KOPT-K1 (cell line): ENCODE results near the gene ARRDC2.
A peak's percentile ranks its signal among the peaks of the same experiment; 100 is the strongest.
"Not testable (repeated sequence)": the region's sequence is repeated elsewhere in the genome, so short reads cannot be mapped to it uniquely, and the experiment has no call there.

Experiments
- H3K27ac ChIP-seq: fragments of 200-600 bp; sonication (generic); 2 replicates; pipeline ENCODE4 v1.5.1; 2016; ENCODE audit warnings: antibody characterized with exemption, mild to moderate bottlenecking, low read depth, low read length; ENCODE audit not compliant: poor library complexity, severe bottlenecking
- H3K36me3 ChIP-seq: fragments of 200-600 bp; sonication (generic); 2 replicates; pipeline ENCODE4 v1.5.1; 2017; ENCODE audit warnings: antibody characterized with exemption, mild to moderate bottlenecking, low read length, moderate library complexity; ENCODE audit not compliant: insufficient read depth
- H3K9me3 ChIP-seq: fragments of 200-600 bp; sonication (generic); 2 replicates; pipeline ENCODE4 v1.5.1; 2017; ENCODE audit warnings: antibody characterized with exemption, low read length, mild to moderate bottlenecking; ENCODE audit not compliant: insufficient read depth, poor library complexity, severe bottlenecking

The ARRDC2 gene

DNA sequence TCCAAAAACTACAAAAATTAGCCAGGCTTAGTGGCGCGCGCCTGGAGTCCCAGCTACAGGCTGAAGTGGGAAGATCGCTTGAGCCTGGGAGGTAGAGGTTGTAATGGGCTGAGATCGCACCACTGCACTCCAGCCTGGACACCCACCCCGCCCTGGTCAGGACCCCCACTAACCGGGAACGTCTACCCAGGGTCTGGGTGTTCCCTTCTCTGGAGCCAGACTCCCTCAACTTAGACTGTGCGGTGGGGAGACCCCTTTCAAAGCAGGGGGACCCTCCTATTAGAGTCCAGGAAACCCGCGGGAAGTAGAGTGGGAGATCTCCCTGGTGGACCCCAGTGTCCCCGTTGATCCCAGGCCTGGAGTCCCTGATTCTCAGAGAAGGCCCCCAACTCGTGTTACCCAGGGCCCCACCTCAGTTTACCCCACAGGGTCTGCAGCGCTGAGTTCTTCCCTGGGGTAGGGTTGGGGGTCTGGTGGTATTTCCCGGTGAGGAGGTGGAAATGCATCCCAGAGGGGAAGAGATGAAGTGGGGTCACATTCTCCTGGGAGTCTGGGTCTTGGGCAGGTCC lies 6.1 kb upstream of the ARRDC2 start:
- no peaks in the 10 kb centered on the region for H3K36me3 ChIP-seq
- peak overlapping the region; percentile 62 for H3K27ac ChIP-seq
- no peaks in the 10 kb centered on the region for H3K9me3 ChIP-seq

DNA sequence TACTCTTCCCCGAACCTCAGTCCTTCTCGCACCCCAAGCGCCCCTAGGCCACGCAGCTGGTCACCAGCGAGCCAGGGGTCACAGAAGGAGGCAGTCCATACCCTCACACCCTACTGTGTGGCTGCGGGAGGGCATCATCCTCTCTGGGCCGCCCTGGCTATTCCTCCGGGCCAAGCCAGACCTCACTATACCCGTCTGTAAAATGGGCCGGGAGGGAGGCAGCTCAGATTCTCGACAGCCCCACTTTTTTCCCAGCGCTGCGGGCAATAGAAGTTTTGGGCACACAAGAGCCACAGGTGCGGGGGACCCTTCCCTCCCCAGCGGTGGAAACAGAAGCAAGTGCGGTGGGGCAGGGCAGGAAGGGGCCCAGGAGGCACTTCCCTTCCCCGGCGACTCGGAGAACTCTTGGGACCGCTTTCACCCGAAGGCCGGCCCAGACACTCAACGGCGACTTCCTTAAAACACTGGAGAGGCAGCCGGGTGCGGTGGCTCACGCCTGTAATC lies 5.6 kb upstream of the ARRDC2 start:
- Histone ChIP-seq H3K36me3 (no peaks in the 10 kb centered on the region), H3K9me3 (no peaks in the 10 kb centered on the region), H3K27ac (no peak overlapping the region)

DNA sequence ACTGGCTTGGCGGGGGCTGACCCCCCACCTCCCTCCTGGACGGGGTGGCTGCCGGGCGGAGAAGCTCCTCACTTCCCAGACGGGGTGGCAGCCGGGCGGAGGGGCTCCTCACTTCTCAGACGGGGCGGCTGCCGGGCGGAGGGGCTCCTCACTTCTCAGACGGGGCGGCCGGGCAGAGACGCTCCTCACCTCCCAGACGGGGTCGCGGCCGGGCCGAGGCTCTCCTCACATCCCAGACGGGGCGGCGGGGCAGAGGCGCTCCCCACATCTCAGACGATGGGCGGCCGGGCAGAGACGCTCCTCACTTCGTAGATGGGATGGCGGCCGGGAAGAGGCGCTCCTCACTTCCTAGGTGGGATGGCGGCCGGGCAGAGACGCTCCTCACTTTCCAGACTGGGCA lies 2.2 kb upstream of the ARRDC2 start:
- peaks cover 23% of the 10 kb centered on the region for H3K36me3 ChIP-seq
- not testable (repeated sequence) for H3K27ac ChIP-seq, H3K9me3 ChIP-seq

DNA sequence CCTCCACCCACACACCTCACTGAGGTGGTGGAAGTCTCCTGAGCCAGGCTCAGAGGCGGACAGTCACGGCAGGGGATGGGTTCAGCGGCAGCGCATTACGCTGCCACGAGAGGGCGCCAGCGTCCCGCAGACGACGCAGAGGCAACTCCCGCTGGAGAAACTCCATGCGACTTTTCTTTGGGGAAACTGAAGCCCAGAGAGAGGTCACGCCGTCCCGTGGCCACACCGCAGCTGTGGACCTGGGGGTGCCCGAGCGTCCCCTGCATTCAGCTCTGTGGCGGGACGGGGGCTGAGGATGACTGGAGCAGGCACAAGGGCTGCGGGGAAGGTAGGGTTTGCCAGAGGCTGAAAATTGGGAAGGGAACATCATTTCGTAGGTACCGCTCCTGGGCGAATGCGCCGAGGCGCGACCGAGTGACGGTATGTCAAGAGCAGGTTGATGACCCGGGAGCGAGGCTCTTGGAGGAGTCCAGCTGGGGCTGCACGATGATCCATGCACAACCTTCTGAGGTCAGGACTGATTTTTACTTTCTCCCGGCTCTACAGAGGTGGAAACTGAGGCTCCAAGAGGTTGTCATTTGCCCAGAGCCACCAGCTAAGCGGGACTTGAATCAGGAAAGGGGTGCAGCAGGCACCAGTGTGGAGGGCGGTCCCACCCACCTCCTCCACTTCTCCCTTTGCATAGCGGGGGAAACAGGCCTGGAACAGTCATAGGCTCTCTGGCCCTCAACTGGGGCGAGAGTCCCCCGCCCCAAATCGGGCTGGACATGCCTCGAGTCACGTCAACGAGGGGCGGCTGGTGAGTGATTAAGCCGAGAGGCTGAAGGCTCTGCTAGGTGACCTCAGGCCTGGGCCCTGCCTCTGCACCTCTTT lies 690 bp upstream of the ARRDC2 start:
- Histone ChIP-seq H3K9me3 (no peaks in the 10 kb centered on the region), H3K36me3 (peaks cover 32% of the 10 kb centered on the region), H3K27ac (peak overlapping the region; percentile 21)

DNA sequence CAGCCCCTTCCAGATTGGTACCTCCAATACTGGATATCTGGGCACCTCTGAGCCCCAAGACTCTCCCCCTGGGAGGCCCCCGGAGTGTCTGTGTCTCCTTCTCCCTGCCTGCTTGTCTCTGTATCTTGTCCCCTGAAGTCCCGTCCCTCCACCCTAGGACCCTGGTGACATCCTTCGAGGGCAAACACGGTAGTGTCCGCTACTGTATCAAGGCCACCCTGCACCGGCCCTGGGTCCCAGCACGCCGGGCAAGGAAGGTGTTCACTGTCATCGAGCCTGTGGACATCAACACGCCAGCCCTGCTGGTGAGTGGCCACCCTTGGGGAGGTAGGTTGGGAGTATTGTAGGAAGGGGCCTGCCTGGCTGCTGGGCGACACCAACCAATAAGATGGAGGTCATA lies 844 bp downstream of the ARRDC2 start:
- Histone ChIP-seq H3K27ac (no peak overlapping the region), H3K9me3 (no peaks in the 10 kb centered on the region), H3K36me3 (peaks cover 46% of the 10 kb centered on the region)

DNA sequence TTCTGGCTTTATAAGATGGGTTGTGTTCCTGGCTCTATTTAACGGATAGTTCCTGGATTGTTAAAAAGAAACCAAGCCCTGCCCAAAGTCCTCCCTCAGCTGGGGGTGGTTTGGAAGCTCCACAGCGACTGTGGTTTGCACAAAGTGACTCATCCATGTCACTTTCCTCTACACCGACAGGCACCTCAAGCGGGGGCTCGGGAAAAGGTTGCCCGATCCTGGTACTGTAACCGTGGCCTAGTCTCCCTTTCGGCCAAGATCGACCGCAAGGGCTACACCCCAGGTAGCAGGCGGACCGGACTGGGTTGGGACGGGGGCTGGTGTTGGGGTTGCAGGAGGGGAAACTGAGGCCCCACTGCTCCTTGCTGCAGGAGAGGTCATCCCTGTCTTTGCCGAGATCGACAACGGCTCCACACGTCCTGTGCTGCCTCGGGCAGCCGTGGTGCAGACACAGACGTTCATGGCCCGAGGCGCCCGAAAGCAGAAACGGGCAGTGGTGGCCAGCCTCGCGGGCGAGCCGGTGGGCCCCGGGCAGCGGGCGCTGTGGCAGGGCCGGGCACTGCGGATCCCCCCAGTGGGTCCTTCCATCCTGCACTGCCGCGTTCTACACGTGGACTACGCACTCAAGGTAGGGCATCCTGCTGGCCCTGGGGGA lies 1.6 kb downstream of the ARRDC2 start:
- H3K9me3 ChIP-seq = no peaks in the 10 kb centered on the region
- H3K27ac ChIP-seq = no peak overlapping the region
- peaks cover 50% of the 10 kb centered on the region for H3K36me3 ChIP-seq

DNA sequence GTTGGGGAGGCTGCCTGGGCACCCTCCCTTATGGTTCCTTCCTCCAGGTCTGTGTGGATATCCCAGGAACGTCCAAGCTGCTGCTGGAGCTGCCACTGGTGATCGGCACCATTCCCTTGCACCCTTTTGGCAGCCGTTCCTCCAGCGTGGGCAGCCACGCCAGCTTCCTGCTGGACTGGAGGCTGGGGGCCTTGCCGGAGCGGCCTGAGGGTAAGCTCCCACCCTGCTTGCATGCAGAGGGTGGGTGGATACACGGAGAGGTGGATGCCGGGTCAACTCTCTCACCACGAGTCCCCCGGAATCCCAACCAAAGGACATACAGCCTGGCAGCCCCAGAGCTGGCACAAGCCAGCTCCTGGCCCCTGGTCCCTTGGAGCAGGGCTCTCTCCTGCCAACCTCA lies 2.2 kb downstream of the ARRDC2 start:
- Histone ChIP-seq H3K36me3 (peaks cover 50% of the 10 kb centered on the region), H3K27ac (no peak overlapping the region), H3K9me3 (no peaks in the 10 kb centered on the region)

DNA sequence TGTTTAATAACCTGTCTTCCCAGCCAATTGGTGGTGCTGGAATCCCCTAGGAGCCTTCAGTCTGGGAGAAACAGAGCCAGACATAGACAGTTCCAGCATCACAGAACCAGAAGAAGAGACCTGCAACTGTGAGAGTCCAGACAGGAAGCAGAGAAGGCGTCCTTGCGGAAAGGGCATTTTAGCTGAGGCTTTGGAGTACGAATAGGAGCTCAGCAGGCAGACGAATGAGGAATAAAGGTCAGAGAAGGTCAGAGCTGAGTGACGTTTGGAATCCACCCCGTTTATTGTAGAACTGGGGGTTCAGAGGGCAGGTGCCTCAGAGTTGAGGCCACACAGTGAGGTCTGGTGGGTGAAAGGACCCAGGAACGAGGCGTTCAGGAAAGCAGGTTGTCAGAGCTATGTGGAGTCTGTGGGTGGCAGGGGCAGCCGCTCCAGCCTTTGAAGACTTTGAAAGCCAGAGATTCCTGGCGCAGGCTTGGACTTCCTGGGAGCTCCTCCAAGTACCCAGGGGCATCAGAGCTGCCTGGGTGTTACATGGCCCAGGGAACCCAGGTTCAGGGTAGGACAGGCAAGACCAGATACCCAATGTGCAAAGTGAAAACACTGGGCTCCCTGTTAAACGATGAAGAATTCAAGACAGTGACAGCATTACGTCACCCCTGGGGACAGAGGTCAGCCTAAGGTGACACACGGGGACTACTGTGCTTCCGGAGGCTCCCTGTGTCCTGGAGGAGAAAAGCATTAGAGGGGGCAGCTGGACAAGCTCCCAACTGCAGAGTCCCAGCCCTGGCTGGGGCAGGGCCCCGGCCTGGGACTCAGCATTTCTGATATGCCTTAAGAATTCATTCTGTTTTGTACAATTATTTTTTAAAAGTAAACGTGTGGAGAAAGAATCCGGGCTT lies 5.5 kb downstream of the ARRDC2 start:
- Histone ChIP-seq H3K36me3 (peaks cover 50% of the 10 kb centered on the region), H3K27ac (peak overlapping the region; percentile 4), H3K9me3 (no peaks in the 10 kb centered on the region)

DNA sequence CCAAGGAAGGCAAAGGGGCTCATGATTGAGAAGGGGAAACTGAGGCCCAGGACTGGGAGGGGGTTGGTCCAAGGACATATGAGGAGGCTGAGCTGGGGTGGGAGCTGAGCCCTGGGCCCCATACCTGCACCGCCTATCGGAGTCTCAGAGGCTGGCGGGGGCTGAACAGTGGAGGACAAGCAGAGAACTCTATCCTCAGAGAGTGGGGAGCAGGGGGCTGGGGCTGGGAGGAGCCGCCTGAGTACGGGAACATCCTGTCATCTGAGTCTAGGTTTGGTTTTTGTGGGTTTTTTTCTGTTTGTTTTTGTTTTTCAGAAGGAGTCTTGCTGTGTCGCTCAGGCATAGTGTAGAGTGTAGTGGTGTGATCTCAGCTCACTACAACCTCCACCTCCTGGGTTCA lies 6.2 kb downstream of the ARRDC2 start:
- Histone ChIP-seq H3K27ac (peak overlapping the region; percentile 4), H3K9me3 (no peaks in the 10 kb centered on the region), H3K36me3 (peaks cover 42% of the 10 kb centered on the region)

DNA sequence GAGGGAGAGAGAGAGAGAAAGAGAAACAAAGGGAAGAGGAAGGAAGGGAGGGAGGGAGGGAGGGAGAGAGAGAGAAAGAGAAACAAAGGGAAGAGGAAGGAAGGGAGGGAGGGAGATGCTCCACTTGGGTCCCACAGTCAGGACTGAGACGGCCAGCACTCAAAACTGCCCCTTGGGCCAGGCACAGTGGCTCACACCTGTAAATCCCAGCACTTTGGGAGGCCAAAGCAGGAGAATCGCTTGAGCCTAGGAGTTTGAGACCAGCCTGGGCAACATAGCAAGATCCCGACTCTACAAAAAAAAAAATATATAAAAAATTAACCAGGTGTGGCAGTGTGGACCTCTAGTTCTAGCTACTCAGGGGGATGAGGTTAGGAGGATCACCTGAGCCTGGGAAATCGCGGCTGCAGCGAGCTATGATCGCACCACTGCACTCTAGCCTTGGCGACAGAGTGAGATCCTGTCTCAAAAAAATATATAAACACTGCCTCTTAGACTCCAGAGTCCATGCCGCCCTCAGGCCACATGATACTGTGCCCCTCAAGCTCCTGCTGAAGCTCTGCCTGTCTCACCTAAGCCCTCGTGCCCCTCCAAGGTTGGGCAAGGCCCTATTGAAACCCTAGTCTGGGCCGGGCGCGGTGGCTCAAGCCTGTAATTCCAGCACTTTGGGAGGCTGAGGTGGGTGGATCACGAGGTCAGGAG lies 8.4 kb downstream of the ARRDC2 start:
- no peak overlapping the region for H3K27ac ChIP-seq
- no peaks in the 10 kb centered on the region for H3K9me3 ChIP-seq
- peaks cover 21% of the 10 kb centered on the region for H3K36me3 ChIP-seq

DNA sequence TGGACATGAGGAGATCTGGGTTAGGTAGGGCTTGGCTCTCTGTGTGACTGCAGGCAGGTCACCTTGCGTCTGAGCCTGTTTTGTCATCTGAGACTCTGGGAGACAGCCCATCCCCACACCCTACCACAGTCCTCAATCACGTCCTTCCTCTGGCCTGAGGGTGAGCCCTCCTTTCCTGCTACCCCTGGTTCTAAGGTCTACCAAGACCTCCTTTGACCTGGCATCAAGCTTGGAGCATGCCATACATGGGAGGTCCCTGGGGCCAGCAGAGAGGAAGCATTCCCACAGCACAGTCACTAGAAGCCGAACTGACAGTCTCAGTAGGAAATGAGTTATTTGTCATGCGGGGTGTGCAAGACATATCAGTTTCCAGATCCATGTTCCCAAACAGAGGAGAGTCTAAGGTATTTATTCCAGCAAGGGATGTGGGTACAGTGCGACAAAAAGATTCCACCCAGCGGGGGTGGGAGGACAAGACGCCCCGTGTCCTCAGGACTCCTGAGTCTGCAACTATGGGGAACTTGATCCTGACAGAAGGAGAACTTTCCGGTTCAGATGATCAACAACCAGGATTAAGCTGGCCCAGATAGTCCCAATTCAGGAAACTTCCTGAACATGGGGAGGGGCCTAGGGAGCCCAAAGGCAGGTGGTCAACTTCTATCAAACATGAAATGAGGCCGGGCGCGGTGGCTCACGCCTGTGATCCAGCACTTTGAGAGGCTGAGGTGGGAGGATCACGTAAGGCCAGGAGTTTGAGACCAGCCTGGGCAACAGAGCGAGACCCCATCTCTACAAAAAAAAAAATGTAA lies 9.5 kb downstream of the ARRDC2 start:
- H3K27ac ChIP-seq = no peak overlapping the region
- H3K9me3 ChIP-seq = no peaks in the 10 kb centered on the region
- peaks cover 17% of the 10 kb centered on the region for H3K36me3 ChIP-seq

DNA sequence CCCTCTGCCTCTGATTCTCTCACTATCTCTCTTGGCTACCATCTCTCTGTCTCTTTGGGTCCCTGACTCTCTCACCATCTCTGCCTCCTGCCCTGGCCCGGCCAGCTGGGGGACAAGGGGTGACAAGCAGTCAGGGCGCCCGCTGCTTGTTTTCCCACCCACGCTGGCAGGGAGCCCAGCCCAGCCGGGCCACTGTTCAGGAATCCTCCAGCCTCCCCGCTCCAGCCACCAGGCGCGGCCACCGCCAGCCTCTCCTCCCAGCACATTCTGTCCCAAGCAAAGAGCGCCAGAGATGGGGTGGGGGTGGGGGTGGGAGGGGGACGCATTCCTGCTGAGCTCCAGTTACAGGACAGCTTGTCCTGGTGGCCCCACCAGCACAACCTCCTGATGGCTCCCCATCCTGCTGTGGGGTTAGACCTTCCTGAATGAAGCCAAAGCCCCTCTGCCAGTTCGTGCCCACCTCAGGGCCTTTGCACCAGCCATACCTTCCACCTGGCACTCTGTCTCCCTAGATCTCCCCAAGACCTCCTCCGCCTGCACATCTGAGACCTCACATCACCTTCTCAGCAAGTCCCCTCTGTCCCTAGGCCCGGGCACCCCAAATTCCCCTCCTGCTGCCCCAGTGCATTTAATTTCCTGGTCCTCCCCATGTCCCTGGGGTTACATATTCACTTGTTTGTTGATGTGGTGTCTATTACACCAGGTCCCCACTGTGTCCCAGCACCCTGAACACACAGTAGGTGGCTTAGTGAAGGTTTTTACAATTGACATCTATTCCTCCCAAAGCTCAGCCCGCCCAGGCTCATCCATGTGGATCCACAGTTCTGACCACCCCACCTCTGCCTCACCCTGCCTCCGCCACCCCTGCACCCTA lies 12.5 kb downstream of the ARRDC2 start:
- no peak overlapping the region for H3K27ac ChIP-seq
- no peaks in the 10 kb centered on the region for H3K36me3 ChIP-seq
- no peaks in the 10 kb centered on the region for H3K9me3 ChIP-seq
